Iris pigment epithelial cell (primary cell): ENCODE data around the gene KIF1A.
"Not testable (repeated sequence)": the region's sequence is repeated elsewhere in the genome, so short reads cannot be mapped to it uniquely, and the experiment has no call there.

Experiments used
- DNase-seq: peaks from one replicate; pipeline ENCODE4 v3.0.0-alpha.2; 2011; ENCODE audit warnings: low read depth

The KIF1A gene

DNA sequence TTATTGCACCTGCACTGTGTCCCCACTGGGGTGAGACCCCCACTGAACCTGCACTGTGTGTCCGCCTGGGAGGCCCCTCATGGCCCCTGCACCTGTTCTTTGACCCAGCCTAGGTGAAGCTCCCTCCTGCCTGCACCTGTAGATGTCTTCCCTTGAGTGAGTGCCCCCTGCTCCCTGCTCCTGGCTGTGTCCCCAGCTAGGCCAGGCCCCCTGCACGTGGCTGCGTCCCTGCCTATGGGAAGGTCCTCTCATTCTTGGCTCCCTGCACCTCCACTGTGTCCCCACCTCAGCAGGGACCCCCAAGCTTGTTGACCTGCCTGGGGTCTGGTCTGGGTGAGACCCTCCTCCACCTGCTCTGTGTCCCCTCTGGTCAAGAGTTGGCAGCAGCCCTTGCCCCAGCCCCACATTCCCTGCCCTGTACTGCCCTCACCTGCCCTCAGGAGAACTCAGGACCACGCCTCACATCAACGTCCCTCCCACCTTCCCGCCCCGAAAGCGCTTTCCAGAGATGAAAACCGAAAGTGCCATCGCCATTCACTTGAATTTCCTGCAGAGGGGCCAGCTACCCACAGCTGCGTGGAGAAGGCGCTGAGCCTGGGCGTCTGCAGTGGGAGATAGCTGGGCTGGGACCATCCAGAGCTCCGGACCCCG is 136.6 kb downstream of the KIF1A start:
- not testable (repeated sequence) for DNase-seq

- not testable (repeated sequence) for DNase-seq
Measured at GRCh38 chr2:240682431-240683224, 137.4 kb downstream of the KIF1A start, which contains the start of gene AQP12B. Gene AQP12B, minus strand, starts transcription at chr2:240682885. Its CDS starts 48 bp downstream, at chr2:240682837.

GRCh38 chr2:240680185-240680584 is 139.8 kb downstream of the KIF1A start:
- not testable (repeated sequence) for DNase-seq

GRCh38 chr2:240678909-240679308 is 141.1 kb downstream of the KIF1A start:
- DNase-seq = not testable (repeated sequence)

GRCh38 chr2:240678043-240678442 is 142.0 kb downstream of the KIF1A start:
- DNase-seq = not testable (repeated sequence)

- not testable (repeated sequence) for DNase-seq
Measured at GRCh38 chr2:240675345-240675744, 144.7 kb downstream of the KIF1A start.

- not testable (repeated sequence) for DNase-seq
Measured at GRCh38 chr2:240674461-240675184, 145.4 kb downstream of the KIF1A start.

GRCh38 chr2:240672701-240673190 is 147.3 kb downstream of the KIF1A start:
- no peak for DNase-seq

DNA sequence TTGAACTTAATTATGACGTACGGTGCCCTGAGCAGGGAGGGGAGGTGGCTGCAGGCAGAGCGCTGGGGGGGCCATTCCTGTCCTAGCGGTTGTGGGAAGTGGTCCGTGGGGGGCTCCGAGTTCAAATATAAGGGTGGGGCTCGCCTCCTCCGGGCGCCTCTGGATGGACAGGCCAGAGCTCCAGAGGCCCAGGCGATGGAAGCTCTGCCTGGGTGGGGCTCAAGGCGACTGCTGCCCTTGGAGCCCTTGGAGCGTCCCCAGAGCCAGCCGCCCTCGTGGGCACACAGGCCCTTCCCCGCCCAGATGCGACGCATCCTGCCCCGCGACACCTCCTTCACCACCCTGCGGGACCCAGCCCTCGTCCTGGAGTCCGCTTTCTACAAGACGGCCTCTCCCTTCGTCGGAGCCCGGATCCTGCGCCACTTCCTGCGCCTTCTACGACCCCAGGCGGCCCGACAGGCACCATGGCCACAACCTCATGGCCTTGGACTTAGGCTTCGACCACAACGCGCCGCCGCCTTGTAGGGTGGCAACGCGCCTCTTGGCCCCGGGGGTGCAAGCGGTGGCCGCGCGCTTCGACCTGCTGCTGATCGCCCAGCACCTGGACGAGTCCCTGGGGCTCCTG is 147.8 kb downstream of the KIF1A start:
- no peak for DNase-seq

DNA sequence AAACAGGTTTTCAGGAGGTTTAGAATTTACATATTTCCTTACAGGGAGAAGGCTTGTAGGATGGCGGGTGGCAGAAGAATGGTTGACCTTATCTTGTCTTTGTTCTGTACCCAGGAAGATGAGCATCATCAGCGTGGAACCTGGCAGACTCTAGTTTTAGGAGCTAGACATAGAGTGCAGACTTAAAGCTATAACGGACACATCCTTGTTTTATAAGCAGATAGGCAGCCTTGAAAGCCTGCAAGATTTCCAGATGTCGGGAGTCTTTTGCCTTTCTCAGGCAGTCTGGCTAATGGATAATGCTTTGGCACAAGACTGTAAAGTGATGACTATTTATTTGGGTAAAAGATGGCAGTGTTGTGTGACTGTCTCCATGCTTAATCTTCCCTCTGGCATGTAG is 149.1 kb downstream of the KIF1A start:
- no peak for DNase-seq

GRCh38 chr2:240670402-240670801 is 149.6 kb downstream of the KIF1A start:
- no peak for DNase-seq

GRCh38 chr2:240664622-240665021 is 155.4 kb downstream of the KIF1A start:
- no peak for DNase-seq
